Measurements from ENCODE around the gene SCN8A.
"Not testable (repeated sequence)": the region's sequence is repeated elsewhere in the genome, so short reads cannot be mapped to it uniquely, and the experiment has no call there.

SCN8A gene

GRCh38 chr12:51774933-51775332, 183.9 kb downstream of the SCN8A start:
- no peak for DNase-seq

GRCh38 chr12:51777457-51777856, 186.4 kb downstream of the SCN8A start:
- no peak for DNase-seq

- no peak for DNase-seq
Observed at GRCh38 chr12:51777973-51778372, 186.9 kb downstream of the SCN8A start.

GRCh38 chr12:51779876-51780275, 188.8 kb downstream of the SCN8A start:
- no peak for DNase-seq

- DNase-seq, result no peak
Observed at GRCh38 chr12:51784688-51785087, 193.7 kb downstream of the SCN8A start.

- no peak for DNase-seq
Observed at GRCh38 chr12:51785906-51786305, 194.9 kb downstream of the SCN8A start.

- DNase-seq, result no peak
Observed at GRCh38 chr12:51788876-51789275, 197.8 kb downstream of the SCN8A start.

- DNase-seq, result no peak
Observed at GRCh38 chr12:51792417-51792816, 201.4 kb downstream of the SCN8A start.

- DNase-seq, result no peak
Observed at GRCh38 chr12:51793201-51793600, 202.2 kb downstream of the SCN8A start.

GRCh38 chr12:51797301-51797700, 206.3 kb downstream of the SCN8A start:
- DNase-seq, result no peak

GRCh38 chr12:51798051-51798450, 207.0 kb downstream of the SCN8A start:
- DNase-seq, result not testable (repeated sequence)

GRCh38 chr12:51798501-51798900, 207.5 kb downstream of the SCN8A start:
- no peak for DNase-seq

- no peak for DNase-seq
Observed at GRCh38 chr12:51801027-51801426, 210.0 kb downstream of the SCN8A start.

GRCh38 chr12:51806896-51807295, 215.9 kb downstream of the SCN8A start:
- DNase-seq, result no peak

- DNase-seq, result no peak
Observed at GRCh38 chr12:51809193-51809592, 218.2 kb downstream of the SCN8A start.

- DNase-seq, result no peak
Observed at GRCh38 chr12:51811203-51812202, 220.5 kb downstream of the SCN8A start.

- no peak for DNase-seq
Observed at GRCh38 chr12:51812871-51813270, 221.8 kb downstream of the SCN8A start.

- no peak for DNase-seq
Observed at GRCh38 chr12:51813931-51814310, 222.9 kb downstream of the SCN8A start.

- DNase-seq, result peak; percentile 72
Observed at GRCh38 chr12:51814311-51815088, 223.5 kb downstream of the SCN8A start.

- DNase-seq, result no peak
Observed at GRCh38 chr12:51815571-51815970, 224.5 kb downstream of the SCN8A start.

- no peak for DNase-seq
Observed at GRCh38 chr12:51817027-51817953, 226.3 kb downstream of the SCN8A start.

GRCh38 chr12:51818086-51818485, 227.1 kb downstream of the SCN8A start:
- DNase-seq, result no peak

Measured in activated naive CD4-positive, alpha-beta T cell treated with Interleukin-2 at 50 U/mL for 16 hours (primary cell).